Activated gamma-delta T cell (primary cell): Measurements from ENCODE around the gene FGF1.

Experiments used
- DNase-seq: peaks from one replicate; lab custom pipeline; 2025; lab: John Stamatoyannopoulos, UW

The FGF1 gene

DNA sequence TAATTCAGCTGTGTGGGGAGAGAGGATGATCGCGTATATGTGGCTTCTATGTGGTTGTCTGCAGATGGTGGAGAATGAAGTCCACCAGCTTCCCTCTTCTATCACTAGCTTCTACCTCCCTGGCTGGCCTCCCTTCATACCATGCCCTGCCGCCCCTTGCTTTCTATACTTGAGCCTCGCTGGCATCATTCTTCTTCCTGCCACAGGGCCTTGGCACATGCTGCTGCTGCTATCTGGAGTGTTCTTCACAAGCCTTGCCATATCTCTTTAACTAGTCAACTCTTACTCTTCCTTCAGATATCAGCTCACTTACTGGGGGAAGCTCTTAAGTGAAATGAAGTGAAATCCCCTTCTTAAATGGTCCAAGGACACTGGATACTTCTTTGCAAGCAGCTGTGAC lies 100.4 kb downstream of the FGF1 start:
- DNase-seq = no peak

DNA sequence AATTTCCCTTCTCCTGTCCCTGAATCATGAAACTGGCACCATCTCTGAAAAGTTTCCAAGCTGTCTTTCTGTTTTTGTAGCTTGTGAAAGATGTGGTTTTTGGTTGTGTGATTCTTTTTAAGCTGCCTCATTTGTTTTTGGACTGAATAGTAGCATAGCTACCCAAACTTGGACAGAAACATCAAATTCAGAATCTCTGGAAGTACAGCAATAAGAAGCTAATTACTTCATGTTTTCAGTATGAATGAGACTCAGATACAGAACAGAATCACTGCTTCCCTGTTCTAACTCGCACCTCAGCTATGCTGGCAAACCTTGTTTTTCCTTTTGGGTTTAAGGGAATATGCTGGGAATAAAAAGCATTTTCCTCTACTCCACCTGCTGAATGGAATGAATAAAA lies 101.0 kb downstream of the FGF1 start:
- no peak for DNase-seq

DNA sequence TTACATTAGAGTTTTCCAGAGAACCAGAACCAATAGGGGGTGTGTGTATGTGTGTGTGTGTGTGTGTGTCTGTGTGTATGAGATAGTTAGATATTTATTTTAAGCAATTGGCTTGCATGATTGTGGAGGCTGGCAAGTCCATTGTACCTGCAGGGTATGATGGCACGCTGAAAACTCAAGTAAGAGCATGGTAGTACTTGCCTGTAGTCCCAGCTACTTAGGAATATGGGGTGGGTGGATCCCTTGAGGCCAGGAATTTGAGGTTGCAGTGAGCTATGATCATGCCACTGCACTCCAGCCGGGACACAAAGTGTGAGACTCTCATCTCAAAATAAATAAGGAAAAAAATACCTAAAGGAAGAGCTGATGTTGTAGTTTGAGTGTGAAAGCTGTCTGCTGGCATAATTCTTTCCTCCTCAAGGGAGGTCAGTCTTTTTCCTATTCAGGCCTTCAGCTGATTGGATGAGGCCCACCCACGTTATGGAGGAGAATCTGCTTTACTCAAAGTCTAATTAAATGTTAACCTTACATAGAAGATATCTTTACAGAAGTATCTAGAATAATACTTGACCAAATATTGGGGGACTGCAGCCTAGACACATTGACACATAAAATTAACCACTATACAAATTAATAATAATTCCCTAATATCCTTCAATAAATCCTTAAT lies 107.6 kb downstream of the FGF1 start:
- DNase-seq = no peak

DNA sequence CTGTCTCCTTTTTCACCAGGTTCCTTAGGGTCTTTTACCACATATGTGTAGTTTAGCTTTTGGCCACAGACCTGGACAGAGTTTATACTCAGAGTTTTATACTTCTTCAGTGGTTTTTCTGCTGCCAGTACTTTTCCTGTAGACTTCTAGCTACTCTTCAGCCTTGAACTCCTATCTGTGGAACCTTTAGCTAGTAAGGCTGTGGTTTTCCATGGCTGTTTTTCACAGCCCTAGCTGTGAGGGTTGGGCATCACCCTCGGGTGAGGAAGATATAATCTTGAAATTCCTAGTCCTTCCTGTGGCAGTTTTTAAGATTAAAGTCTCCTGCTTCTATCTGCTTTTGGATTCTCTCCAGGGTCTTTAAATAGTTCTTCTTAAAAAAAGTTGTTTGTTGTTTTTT lies 109.1 kb downstream of the FGF1 start:
- DNase-seq = no peak

DNA sequence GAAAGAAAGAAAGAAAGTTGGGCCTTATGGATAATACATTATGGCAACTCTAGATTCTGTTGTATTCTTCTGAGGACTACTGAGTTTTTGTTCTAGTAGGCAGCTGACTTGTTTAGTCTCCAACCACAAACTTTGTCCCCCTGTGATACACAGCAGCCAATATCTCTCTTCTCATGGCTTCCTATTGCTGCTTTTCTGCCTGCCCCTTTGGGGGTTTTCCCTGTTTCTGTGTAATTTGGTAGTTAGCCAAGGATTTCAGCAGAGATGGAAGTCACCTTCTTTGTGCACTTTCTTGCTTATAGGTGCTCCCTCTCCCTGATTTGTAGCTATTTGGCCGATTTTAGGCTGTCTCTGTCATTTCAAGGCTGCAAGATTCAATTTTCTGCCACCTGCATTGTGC lies 109.6 kb downstream of the FGF1 start:
- DNase-seq = no peak

DNA sequence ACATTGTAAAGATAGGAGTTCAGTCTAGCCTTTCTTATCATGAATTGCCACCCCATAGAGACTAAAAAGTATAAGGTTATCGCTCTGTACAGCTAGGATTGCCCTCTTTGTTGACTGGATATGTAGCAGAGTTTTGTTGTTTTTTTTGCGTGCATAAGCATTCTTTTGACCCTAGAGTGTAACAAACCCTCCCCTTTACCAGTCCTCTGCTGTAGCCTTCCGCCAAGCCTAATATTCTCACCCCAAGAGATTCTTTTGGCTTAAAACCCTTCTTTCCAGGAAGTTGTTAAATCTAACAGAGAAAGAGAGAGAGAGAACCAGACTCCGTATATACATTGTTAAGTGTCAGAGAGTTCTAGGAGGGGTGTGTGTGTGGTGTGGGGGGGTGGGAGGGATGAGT lies 113.9 kb downstream of the FGF1 start:
- no peak for DNase-seq

DNA sequence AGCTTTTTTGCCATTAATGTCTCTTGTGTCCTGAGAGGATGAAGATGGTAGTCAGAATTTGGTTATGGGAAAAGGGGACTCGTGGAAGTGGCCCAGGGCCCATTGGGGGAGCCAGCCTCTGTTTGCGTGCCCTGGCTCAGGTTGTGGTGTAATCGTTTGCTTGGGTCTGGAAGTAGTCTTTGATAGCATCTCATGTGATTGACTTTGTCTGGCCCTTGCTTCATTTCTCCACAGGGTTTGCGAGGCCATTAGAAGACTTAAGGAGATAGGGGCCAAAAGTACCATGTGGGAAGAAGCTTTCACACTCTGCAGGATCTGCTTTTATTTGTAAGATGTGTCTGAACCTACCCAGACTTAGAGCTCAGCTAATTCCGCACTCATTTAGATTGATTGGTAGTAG lies 114.5 kb downstream of the FGF1 start:
- no peak for DNase-seq

DNA sequence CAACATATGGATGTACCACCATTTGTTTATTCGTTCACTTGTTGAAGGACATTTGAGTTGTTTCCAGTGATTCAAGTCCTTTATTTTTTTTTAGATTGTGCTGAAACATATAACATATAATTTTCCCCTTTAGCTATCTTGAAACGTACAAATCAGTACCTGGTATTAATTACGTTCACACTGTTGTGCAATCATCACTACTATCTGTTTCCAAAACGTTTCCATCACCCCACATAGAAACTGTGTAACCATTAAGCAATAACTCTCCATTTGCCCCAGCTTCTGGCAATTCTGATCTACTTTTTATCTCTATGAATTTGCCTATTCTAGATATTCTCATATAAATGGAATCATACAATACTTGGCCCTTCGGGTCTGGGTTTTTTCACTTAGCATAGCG lies 116.0 kb downstream of the FGF1 start:
- no peak for DNase-seq

DNA sequence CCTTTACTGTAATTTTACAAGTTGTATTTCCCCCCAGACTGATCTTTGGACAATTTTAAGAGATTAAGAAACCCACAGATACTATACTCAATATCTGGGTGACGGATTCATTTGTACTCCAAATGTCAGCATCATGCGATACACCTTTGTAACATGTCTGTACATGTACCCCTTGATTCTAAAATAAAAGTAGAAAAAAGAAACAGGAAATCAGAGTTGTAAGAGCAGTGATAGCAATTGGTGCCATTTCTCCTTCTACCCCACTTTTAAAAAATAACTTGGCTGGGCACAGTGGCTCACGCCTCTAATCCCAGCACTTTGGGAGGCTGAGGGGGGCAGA lies 116.9 kb downstream of the FGF1 start:
- no peak for DNase-seq

DNA sequence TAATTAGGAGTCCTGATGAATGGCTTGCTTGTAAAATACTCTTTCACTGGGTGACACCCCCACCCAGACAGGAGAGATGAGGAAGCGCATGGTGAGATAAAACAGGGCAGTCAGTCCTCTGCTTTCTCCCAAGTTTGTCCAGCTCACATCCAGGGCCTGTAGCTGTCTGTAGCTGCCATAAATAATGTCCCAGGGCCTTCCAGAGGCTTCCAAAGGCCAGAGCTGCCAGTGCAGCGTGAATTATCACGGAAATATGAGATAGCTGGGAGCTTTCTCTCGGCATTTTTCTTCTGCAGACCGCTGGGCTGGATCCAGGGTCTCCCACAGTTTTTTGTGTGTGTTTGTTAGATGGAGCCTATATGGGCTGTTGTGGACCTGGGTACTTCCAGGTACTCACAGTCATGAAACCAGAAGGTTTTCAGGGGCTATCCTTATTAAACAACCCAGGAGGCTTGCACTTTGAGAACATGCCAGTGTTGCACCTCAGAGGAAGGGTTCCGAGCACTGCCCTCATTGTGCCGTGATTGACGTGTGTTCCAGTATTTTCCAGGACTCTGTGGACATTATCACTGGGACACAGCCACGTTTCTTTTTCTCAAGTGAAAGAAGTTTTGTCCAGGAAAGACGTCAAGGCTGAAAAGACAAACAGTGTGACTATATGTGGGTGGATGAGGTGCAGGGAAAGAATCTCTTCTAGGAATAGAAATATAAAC lies 117.5 kb downstream of the FGF1 start:
- DNase-seq = no peak

DNA sequence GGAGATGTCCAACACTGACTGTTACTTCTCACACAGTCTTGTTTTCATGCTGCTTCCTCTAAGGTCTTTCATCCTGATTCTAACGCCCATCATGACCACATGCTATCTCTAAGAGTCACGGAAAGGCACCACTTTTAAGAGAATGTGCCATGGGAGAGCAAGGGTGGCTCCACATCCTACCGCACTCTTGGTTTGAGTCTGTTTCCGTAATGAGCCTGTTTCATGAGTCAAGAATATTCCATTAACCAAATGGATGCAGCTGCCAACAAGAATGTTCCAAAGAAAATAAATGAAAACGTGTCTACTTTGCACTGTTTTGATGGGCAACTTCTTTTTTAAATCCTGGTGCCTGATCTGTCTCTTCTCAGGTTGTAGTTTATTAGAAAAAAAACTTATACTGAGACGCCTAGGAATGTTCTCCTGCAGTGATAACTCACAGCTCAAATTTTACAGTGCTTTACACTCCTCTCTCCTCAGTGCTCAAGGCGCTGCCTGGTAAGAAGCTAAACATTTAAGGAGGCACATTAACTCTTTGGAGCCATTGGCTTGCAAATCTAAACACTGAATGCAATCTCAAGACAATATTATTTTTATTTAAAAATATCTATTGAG lies 124.3 kb downstream of the FGF1 start:
- no peak for DNase-seq

DNA sequence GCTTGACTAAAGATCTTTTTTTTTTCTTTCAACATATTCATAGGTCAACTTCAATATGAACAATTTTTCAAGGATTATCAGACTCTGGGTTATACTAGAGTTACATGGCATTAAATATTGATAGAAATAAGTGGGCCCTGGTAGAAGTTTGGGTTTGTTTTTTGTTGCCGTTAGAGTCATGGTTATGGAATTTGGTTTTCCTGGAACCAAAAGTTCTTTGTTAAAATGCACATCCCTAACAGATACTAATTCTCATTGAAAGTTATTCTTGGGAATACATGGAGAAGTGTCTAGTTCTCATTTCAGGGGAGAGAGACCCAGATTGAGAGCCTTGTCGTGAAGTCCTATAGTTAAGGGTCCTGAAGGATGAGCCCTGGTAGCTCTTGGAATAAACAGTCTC lies 124.9 kb downstream of the FGF1 start:
- DNase-seq = no peak

DNA sequence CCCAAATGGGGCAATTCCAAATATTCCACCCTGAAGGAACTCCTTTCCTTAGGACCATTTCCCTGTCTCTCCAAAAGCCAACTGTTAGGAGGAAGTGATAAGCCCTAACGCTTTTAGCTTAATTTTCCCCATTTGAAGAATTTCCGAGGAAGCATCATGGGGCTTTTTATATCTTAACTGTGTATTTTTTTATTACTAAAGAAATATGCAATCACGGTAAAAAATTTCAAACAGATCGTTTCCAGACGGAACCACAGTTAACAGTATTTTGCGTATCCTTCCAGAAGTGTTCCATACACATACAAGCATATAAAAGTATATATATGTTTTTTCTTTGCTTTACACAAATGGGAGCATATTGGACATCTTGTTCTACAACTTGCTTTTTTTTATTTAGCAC lies 133.8 kb downstream of the FGF1 start:
- no peak for DNase-seq

DNA sequence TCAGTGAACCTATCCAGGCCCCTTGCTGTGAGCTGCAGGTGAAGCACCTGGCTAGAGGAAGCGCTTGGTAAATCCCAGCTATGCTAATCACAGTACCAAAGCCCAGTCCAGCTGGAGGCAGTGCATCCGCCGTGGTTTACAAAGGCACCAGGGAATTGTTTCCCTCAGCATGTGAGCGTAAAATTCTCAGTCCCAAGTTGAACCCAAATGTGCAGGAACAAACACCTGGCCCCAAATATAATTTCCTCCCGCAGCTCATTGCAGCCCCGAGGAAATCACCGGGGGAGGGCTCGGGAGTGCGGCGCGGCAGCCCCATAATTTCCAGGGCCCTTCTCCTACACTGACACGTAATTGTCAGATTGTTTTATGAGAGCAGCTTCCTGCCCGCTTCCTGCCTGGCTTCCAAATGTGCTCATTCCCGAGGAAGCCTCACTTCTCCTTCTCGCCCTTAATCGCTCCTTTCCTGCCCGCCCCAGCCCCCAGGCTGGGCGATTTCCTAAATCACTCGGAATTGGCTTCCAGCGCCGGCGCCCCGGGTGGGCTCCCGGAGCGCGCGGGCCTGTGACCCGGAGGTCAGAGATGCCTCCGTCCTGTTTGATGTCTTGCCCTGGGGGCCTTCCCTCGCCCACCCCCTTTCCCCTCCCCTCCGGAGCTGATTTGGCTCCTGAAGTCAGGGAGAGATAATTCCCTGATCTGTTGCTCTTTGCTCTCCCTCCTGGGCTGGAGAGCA lies 134.4 kb downstream of the FGF1 start:
- no peak for DNase-seq

DNA sequence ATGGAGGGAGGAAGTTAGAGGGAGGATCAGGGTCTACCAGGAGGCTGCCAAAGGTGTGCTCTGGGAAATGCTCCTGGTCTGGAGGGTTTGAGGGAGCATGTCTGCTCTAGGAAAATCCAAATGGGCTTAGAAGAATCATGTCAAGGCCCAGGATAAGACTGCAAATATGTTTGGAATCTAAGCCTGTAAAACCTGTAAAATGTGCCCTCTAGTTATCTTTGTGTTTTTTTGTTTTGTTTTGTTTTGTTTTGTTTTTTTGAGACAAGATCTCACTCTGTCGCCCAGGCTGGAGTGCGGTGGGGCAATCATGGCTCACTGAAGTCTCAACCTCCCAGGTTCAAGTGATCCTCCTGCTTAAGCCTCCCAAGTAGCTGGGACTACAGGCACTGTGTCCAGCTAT lies 135.4 kb downstream of the FGF1 start:
- no peak for DNase-seq

DNA sequence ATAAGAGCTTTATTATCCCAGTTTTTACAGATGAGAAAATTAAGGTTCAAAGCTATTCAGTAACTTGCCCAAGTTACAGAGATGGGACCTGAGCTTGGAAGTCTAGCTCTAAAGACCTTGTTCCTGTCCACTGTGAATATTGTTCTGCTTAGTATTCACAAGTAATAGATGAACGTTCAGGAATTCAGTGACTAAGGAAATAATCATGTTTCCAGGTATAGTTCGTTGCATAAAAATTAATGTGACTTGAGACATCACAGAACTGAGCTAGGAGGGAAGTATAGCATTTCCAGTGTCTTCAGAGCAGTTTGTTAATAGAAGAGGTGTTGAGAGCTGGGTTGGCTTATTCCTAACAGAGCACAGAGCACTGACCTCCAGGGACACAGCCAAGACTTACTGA lies 136.1 kb downstream of the FGF1 start:
- no peak for DNase-seq

DNA sequence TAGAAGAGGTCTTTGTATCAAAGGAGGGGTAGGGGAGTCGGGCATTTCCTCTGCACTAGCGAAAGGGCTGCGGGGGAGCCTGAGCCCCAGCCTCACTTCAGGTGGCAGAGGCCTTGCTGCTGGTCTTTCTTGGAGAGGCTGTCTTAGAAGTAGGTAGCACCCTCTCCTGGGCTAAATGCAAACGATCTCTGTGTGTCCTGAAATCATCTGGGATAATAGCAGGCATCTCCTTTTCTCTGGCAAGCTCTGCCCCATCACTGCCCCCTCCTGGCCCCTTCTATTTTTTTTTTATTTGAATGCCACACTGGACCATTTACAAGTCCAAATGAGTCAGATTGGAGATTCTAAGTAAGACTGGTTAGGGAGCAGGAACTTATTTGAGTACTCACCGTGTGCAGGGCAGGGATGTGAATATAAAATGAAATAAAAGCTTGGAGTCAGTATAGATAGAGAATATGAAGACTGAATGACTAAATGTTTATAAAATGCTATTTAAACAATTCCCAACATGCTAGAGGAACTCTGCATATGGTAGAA lies 137.1 kb downstream of the FGF1 start:
- DNase-seq = no peak

DNA sequence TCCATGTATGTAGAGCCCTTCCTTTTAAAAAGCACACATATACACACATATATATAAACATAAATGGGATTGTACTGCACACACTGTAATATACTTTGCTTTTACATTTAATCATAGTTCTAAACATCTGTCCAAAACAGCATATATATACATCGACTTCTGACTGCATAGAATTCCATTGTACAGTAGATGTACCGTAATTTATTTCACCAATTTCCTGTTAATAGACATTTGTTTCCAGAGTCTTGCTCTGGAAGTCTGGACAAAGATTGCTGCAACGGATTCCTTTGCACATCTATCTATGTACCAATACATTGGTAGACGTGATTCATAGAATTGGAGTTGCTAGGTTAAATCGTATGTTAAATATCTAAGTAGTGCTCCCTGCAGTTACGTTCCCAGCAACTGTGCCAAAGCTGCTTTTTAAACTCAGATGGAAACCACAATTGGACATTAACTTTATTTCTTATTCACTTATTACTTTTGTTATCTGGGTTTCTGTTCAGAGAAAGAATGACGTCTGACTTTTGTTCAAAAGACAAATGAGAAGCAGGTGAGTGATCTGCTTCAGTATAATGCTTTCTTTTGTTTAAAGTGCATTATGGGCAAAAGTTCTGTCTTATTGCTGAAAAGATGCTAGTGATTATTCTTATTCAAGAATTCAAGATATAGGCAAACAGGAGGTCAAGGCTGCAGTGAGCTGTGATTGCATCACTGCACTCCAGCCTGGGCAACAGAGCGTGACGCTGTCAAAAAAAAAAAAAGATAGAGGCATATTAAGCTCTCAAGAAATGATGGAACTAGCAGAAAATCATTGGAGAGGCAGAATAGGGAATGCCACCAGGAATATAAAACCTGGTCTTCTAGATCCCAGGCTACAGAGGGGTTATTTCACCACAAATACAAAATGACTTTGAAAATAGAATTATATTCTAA lies 138.2 kb downstream of the FGF1 start:
- DNase-seq = no peak

DNA sequence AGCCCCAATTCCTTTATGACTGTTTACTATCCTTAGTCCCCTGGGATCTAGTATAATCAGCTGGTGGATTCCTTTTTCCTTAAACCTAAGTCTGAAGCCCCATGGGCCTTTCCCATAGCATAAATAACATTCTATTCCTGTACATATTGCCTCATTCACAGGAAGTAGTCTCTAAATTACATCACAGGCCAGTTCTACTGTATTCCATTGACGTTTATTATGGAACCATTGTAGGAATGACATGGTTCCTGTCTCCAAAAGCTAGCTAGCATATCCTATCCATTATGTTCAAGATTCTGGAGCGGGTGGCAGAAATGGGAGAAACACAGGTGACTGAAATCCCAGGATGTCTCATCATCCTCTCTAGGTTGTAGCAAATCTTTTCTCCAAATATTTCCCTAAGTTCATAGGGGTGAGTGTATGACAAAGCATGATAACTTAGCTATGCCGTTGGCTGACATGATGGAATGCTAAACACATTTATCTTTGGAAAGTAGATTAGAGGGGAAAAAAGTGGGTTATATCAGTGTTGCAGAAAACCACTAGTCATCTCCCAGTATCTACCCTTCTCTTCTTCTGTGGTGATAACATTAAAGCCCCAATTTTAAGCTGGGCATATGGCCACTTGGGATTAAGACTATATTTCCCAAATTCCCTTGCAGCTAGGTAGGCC lies 140.1 kb downstream of the FGF1 start:
- DNase-seq = no peak

DNA sequence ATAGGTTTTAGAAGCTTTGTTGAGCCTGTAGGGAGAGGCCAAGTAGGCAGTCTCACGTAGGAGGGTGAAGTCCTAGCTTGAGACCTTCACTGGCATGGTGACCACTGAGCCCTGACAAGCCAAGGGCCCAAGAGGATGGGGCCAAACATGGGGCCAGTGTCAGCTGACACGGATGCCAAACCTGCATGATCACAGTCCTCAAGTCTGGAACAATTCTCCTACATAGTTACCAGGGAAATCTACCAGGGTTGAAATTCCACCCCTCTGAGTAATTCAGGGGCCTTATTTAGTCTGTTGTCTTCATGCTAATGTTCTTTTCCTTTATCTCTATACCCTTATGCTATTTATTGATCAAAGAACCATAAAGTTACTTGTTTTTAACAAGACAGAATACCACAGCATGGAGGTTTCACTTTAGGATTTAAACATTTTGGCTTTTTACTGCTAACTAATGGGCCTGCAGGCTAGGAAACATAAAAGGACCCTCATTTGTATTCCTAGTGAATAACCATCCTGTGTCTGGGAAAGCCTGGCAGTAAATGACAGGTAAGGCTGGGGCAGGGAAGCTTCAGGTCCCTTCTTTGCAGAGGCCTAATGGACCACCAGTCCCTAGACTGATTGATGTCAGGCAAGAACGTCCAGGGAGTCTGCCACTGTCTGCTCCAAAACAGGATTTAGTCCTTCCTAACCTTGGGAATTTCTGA lies 140.8 kb downstream of the FGF1 start:
- no peak for DNase-seq
